Myocyte (in vitro differentiated cells): ENCODE measurements around the gene UGT1A7. TPM values are rescaled to one million over a fixed set of nuclear protein-coding genes. Genes with fewer than 3 reads are reported as not detected.
A peak's percentile ranks its signal among the peaks of the same experiment; 100 is the strongest.

Experiments used
- DNase-seq: peaks from one replicate; pipeline ENCODE4 v3.0.0-alpha.2; 2012; ENCODE audit warnings: low read depth
- total RNA-seq: library from RNA; depleted of rRNA; stranded (reverse); fragments of >200 nt; gene quantifications from 2 replicates; pipeline ENCODE4 v1.2.3, GENCODE V29; 2014

UGT1A7 gene
- total RNA-seq, 1 donor from 2014 or later: not detected

DNA sequence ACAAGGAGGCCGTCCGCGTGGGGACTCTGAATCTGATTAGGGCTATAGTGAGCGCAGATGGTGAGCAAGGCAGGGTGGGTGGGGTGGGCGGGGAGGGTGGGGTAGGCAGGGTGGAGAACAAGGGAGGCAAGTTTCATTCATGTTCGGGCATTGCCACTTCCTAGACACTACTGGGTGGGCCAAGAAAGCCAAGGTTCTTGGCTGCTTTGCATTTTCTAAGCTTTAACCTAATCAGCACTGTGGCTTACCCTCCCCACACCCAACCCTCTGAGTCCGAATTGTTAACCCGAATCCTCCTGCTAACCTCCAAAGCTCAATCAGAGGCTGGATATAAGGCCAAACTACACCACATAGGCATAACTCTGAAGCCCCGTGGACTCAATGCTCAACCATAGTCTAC, 114.6 kb downstream of the UGT1A7 start:
- no peak for DNase-seq

DNA sequence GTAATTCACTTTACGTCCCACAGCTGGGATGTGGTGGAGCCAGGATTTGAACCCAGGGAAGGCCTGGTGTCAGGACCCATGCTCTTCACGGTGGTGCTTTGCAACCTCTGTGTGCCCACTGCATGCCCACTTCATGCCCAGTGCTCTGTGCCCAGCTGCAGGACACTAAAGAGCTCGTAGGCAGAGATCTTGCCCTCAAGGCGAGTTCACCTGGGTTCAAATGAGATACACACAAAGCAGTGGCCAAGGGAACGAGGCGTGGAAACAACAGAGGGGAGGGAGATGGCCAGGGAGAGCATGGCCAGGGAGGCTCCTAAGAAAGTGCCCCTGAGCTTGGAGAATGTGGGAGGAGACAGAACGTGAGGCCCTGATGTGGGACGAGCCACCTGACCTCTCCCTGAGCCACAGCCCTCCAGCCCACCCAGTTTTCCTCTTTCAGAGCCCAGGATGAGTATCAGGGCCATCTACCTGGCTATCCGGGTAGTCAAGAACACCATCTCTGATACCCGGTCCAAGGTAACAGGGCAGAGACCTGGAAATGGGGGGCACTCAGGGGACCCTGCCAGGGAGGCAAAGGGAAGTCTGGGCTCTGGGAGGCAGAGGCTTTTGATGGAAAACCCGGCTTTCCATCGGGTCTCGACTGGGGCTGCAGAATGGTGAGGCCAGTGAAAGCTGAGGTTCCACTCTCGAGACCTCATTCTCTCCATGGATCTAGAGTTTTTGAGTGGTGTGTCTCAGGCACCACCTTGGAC, 116.8 kb downstream of the UGT1A7 start:
- no peak for DNase-seq

GRCh38 chr2:233799087-233799665, 117.5 kb downstream of the UGT1A7 start:
- DNase-seq: no peak

DNA sequence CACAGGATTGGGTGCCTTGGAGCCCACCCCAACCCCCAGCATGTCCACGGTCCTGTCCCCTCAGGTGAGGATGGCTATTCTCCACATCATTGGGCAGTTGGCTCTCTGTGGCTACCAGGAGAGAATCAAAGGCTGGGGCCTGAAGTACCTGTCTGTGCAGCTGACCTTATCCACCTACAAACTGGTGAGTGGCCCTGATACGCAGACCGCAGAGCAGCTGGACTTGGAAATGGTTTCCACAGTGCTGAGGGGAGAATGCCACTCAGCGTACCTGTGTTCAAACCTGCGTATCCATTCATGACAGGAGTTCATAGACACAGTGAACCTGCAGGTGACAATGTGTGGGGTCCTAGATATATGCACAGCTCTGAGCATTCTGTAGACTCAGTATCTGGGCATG, 118.0 kb downstream of the UGT1A7 start:
- DNase-seq: no peak

DNA sequence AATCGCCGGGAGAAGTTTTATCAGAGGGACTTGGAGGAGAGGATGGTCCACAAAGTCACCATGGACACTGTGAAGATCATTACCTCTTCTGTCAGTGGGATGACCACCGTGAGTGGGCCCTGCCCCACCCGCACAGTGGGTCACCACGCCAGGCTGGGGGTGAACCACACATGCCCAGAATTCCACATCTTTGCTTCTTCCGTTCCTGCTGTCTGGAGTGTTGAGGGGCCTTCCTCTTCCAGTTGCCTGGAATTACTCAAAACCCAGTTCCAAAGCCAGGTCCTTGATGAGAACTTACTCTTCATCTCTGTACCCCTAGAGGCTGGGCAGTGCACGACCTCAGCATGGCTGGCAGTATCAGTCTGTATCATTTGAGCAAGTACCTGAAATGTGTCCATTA, 118.5 kb downstream of the UGT1A7 start:
- no peak for DNase-seq

DNA sequence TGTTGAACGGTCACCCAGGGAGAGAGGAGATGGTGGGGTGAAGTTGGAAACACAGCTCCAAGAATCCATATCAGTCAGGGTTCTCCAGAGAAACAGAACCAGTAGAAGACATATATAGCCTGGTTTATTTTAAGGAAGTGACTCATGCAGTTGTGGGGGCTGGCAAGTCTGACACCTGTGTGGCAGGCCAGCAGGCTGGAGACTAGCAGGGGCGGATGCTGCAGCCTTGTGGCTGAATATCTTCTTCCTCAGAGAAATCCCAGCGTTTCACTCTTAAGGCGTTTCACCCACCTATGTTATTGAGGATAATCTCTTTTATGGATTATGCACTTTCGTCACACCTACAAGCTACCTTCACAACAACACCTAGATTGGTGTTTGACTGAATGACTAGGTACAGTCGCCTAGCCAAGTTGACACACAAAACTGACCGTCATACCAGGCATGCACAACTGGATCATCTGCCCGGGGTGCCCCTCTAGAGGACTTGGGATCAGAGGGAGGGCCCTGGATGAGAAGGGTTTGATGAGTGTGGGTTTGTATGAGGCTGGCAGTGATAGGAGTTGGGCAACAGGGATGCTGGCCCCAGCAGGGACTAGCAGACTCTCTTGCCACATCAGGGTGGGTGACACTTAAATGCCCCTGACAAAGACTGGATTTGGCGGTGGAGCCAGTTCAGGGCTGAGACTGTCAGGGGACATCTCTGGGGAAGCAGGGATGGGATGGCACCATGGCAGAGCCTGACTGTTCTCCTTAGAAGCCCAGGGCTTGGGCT, 119.8 kb downstream of the UGT1A7 start:
- peak; percentile 45 for DNase-seq

DNA sequence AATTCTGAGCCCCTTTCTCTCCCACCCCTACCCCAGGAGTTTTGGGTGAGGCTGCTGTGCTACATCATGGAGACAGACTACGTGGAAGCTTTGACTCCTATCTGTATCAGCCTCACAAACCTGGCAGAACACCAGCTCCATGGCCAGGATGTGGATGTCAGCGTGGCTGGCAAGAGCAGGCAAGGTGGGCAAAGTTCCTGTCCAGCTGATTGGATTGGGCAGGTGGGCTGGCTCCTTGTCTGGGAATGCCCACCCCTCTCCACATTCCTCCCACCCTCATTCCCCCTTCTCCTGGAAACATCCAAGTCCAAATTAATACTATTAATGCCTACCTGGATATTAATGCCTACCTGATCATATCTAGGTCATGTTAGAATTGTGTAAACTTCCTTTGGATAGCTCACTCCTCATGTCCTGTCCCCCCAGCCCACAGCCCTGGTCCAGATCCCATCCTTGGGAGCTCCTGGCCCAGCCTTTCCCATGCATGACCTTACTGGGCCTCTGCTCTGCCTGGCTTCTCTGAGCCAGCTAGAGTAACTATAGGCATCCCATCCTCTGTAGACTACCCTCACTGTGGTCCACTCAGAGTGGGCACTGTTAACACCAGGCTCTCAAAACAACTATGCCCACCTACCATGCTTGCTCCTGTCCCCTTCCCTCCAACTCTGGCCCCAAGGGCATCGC, 120.6 kb downstream of the UGT1A7 start:
- no peak for DNase-seq

DNA sequence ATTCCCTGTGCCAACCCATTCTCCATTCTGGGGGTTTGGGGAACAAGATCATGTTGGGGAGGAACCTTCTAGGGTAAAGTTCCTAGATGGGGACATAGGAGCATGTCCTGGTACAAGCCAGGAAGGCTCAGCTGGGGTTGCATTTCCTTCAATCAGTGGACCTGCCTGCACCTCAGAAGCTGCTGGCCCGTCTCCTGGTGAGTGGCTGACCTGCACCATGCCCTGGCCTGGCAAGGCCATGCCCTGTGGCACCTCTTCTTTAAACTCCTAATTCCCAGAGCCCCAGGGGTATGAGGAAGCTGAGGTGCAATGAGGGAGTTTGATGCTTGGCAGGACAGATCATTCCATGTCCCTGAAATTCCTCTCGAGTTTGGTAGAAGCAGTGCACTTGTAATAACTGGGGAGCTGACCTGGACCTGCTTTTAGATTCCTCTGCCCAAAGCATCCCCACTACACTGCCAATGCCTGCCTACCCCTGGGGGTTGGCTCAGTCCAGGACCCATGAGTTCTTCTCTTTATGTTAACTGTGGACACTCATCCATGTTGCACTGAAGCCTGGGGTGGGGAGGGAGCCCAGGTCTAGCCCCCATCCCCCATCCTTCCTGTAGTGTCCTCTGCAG, 121.7 kb downstream of the UGT1A7 start:
- no peak for DNase-seq

DNA sequence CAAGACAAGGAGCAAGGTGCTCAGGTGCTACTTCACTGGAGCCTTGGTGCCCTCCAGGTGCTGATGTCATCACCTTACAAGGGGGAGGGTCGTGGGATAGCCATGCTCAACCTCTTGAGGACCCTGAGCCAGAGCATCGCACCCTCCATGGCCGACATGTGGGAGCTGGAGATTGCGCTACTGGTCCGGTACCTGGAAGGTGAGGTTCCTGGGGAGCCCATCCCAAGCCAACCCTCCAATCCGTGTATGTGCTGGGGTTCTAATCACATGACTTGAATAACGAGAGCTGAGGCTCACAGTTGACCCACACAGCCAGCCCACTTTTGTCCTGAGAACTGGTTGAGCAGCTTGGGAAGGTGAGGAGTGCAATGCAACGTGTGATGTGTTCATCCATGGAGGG, 122.3 kb downstream of the UGT1A7 start:
- no peak for DNase-seq

GRCh38 chr2:233807215-233807865, 125.6 kb downstream of the UGT1A7 start:
- no peak for DNase-seq

DNA sequence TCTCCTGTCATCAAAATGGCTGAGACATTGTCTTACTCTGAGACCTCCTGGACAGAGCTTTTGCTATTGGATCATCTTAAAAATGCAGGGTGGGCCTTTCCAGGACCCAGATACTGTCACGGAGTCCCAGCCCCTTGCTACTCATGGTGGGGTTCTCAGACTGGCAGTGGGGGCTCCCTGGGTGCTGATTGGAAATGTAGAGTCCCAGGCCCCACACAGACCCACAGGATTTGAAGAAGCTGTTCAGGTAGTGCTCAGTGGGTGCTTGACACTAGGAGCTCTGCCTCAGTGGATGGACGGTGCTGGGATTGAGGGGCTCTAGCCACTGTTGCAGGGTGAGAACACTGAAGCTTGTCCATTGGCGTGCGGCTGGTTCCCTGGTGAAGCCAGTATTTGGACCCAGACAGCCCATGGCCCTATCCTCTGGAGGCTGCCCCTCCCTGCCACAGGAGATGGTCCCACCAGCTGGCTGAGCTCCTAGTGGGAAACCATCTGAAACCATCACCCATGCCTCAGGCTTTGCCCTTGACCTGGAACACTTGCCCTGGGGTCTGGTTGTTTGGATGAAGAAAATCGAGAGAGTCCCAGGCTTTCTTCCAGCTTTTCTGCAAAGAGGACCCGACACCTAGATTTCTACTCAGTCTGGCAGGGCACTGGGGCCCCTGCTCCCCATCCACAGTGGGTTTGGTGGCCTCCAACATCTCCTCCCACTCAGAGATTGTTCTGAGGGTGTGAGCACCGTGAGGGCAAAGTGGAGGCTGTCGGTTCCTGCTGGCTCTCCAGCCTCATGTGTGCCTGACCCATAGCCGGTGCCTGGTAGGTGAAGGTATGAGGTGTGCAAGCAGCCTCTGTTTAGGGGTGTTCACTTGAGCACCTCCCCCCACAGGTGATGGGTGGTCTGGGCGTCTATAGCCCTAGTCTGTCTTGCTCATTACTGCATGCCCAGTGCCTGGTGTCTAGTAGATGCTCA, 126.5 kb downstream of the UGT1A7 start:
- no peak for DNase-seq

DNA sequence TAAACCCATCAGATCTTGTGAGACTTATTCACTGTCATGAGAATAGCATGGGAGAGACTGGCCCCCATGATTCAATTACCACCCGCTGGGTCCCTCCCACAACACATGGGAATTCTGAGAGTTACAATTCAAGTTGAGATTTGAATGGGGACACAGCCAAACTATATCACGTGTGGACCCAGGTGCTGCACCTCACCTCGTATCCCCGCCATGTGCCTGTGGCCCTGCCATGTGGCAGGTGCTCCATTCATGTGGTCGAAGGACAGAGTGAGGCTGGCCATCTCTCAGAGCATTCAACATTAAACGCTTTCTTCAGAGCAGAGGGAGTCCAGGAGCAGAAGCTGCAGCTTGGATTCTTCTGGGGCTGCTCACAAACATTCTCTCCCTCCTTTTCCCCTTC, 128.7 kb downstream of the UGT1A7 start:
- no peak for DNase-seq

DNA sequence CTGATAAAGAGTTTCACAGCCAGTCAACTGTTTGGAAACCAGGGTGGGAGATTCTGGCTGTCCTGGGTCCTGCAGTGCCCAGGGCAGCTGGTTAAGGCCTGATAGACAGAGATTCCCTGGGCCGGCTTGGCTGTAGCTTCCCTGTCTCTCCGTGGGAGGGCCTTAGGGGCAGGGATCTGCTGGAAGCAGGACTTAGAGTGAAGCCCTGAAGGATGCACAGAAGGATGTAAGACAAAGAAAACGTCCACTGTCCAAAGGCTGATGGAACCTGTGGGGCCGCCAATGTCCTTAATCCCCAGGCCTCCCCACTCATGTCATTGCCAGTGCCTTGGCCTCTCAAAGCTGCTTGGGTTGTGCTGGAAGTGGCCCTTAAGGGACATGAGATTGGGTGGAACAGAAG, 129.4 kb downstream of the UGT1A7 start:
- no peak for DNase-seq

- no peak for DNase-seq
These were observed 130.0 kb downstream of the UGT1A7 start for GRCh38 chr2:233811732-233812131.

DNA sequence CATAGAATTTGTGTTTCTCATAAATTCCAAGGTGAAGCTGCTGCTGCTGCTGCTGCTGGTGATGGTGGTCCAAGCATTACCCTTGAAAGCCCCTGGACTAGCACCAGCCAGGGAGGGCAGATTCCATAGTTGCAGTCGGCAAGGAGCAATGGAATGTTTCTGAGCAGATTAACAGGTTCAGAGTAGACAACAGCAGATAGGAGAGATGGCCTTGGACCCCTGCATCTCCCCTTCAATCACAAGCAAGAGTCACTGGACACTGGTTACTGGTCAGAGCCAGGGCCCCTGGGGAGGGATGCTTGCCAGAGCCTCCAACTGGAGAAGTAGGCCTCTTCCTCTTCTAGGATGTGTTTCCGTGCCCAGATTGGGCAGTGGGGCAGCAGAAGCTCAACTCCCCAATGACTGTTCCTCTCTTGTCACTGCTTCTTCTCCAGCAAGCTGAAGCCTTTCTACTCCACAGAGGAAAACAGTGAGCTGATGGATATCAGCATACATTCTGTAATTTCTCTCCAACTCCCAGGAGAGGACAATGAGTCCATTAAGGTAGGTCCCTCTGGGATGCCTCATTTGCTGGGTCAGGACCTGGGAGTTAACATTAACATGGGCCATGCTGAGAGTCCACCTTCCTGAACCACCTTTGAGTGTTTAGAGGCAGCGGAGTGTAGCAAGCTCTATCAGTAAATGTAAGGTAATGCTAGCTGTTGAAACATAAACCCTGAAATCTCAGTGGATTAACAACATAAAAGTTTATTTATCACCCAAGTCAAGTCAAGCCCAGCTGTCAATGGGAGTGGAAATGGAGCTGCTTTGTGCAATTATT, 131.7 kb downstream of the UGT1A7 start:
- no peak for DNase-seq

DNA sequence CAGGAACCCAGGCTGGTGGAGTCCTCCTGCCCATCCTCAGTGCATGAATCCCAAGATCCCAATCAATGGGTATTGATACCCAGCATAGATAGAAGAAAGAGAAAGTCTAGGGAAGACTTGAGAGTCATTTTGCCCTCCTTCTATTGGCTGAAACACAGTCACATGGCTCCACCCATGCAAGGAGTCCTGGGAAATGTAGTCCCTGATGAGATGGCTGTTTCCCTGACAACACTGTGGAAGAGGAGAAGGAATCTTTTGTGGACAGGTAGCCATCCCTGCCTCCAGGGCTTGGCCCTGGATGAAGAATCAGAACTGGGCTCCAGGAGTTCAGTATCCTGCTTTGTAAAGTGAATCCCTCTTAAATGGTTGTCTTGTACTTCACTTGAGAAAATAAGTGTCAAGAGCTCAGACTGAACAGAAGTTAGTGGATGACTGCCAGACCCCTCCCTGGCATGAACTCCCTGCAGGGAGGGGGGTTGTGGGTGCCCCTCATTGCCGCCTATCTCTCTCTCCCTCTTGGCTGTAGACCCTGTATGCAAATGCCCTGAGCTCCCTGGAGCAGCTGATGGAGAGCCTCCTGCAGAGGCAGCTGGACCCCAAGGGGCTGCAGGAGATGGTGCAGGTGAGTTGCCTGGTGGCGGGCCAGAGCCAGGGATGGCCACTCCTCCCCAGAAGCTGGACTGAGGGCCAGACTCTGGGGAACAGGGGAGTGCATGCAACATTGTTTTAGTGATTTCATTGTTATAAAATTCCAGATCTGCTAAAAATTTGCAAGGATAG, 132.5 kb downstream of the UGT1A7 start:
- no peak for DNase-seq

GRCh38 chr2:233815861-233816260, 134.2 kb downstream of the UGT1A7 start:
- DNase-seq: no peak

GRCh38 chr2:233816334-233816733, 134.6 kb downstream of the UGT1A7 start:
- no peak for DNase-seq
